BJ (cell line): ENCODE results near the gene PLIN5. TPM values are rescaled to one million over a fixed set of nuclear protein-coding genes. Genes with fewer than 3 reads are reported as not detected.

Source experiments
- CTCF ChIA-PET: fragments of 350-600 bp; formaldehyde crosslinking; extraction: SDS; loops from one replicate; lab custom pipeline; 2021; ENCODE audit warnings: antibody characterized with exemption, inconsistent platforms; lab: Yijun Ruan, JAX
- POLR2A ChIA-PET: fragments of 300-600 bp; sonication (Branson Sonifier 250); formaldehyde crosslinking; extraction: SDS; loops from one replicate; lab custom pipeline; 2021; ENCODE audit warnings: antibody characterized with exemption; lab: Charles Lee
- DNase-seq: peaks from one replicate; pipeline ENCODE4 v3.0.0-alpha.2; 2011; ENCODE audit warnings: low read depth
- H3K27me3 ChIP-seq: 2 replicates; pipeline ENCODE4 v1.6.0; 2011; ENCODE audit warnings: low read length; ENCODE audit not compliant: control insufficient read depth, insufficient read depth
- H3K36me3 ChIP-seq: 2 replicates; pipeline ENCODE4 v1.5.1; 2011; ENCODE audit warnings: low read length; ENCODE audit not compliant: control insufficient read depth, insufficient read depth
- H3K4me3 ChIP-seq: 2 replicates; pipeline ENCODE4 v1.5.1; 2011; ENCODE audit warnings: low read depth, mild to moderate bottlenecking, control low read depth, low read length
- CTCF ChIP-seq: IDR thresholded peaks from 2 replicates; pipeline ENCODE4 v1.5.1; 2011; ENCODE audit warnings: low read depth, mild to moderate bottlenecking, control low read depth, inconsistent platforms, low read length, moderate library complexity; ENCODE audit not compliant: insufficient read depth
- polyA plus RNA-seq: library from polyadenylated mRNA; depleted of rRNA; stranded (reverse); fragments of >200 nt; gene quantifications from 2 replicates; pipeline ENCODE4 v1.2.3, GENCODE V29; 2011

PLIN5 gene
- polyA plus RNA-seq, 1 experiment, result not detected

- no peak for DNase-seq
- POLR2A ChIA-PET, result no interaction called here
- Histone ChIP-seq H3K4me3 (no peak overlapping the region), H3K27me3 (no peaks in the 10 kb centered on the region), H3K36me3 (no peaks in the 10 kb centered on the region)
- no peak for TF ChIP-seq CTCF
- CTCF ChIA-PET, result interaction anchor here (1.0 to 1.3 kb wide), 2 partner anchors 9 to 10 kb away, joined by 3 to 4 read pairs; partner anchors contain the start of gene LRG1
Observed at GRCh38 chr19:4550018-4550417, 15.0 kb upstream of the PLIN5 start.

DNA sequence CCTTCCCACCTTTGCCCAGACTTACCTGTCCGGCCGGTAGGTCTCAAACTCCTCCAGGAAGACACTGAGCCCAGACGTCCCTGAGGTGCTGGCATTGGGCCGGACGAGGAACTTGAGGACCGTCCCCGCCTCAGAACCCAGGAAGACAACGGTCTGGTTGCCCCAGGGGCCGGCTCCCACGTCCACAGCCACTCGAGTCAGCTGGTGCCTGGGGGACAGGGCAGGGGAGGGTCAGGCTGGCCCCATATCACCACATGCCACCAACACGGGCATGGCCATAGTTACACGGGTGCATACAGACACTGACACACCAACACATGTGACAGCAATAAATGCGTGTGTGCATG, 13.2 kb upstream of the PLIN5 start:
- Histone ChIP-seq H3K4me3 (no peak overlapping the region), H3K27me3 (no peaks in the 10 kb centered on the region), H3K36me3 (no peaks in the 10 kb centered on the region)
- DNase-seq, result no peak
- ChIA-PET CTCF (interaction anchor here (0.5 to 1.8 kb wide), 5 partner anchors 11 to 490 kb away, joined by 3 to 12 read pairs (median 5); partner anchors contain the start of gene SEMA6B), POLR2A (no interaction called here)
- TF ChIP-seq CTCF, result no peak

DNA sequence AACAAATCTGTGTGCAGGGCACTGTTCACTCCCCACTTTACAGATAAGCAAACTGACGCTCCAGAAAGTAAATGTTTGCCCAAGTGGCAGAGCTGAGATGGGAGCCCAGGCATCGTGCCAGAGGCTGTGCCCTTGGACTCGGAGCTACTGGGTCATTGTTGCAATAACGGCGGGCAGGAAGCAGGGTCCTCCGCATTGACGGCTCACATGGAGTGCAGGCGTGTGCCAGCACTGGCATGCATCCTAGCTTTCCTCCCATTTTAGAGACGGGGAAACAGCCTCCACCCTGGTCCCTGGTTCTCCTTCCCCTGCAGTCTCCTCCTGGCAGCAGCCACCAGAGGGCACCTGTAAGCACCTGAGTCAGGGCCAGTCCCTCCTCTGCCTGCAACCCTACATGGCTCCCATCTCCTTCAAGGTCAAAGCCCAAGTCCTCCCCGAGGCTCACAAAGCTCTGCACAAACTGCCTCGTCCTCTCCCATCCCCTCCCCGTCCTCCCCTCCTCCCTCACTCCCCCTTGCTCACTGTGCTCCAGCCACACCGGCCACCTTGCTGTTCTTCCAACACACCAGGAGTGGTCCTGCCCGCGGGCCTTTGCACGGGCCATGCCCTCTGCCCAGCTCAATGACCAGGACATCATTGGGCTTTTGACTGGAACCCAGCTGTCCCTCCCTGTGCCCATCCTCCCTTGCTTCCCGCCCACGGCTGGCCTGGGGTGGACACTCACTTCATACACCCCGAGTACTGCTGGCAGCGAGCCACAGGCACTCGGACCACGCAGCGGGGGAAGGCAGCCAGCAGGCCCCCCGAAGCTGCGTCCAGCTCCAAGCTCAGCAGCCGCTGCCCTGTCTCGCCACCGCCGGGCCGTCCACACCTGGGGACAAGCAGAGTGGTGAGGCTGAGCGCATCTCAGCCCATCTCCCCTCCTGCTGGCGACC, 12.5 kb upstream of the PLIN5 start:
- no peaks in the 10 kb centered on the region for H3K36me3 ChIP-seq
- no peak overlapping the region for H3K4me3 ChIP-seq
- ChIA-PET CTCF (interaction anchor here (0.5 to 1.8 kb wide), 11 partner anchors 9 to 489 kb away, joined by 3 to 12 read pairs (median 4); partner anchors contain the start of gene SEMA6B), POLR2A (no interaction called here)
- no peaks in the 10 kb centered on the region for H3K27me3 ChIP-seq
- no peak for DNase-seq
- TF ChIP-seq CTCF, result peak; percentile 27; the same call in 1 of the 2 replicates

DNA sequence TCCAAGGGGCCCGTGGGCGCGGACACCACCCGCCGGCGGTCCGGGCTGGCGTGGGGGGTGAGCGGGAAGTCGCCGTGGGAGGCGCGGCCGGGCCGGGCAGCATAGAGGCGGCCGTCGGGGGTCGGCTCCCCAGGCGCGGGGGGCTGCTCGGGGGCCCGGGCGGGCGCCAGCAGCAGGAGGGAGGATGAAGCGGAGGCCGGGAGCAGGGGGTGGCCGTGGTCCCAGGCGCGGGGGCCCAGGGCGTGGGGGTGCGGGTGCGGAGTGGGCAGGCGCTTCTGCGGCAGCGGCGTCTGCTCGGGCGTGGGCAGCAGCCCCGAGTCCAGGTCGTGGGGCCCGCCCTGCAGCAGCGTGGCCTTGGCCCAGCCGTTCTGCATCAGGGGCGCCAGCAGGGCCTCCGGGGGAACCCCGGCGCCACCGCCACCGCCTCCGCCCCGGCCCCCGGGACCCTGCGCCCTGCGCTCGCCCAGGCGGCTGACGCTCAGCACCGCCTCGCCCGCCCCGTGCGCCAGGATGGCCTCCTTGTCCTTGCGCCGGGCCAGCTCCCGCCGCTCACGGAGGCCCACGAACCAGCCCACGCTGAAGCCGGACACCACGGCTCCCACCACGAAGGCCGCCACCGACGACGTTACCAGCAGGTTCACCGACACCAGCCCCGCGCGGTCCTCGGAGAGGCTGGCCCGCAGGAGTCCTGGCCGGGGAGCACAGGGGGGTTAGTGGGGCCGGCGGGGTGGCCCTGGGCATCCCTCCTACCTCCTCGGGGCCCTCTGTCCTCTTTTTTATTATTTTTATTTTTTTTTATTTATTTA, 9.0 kb upstream of the PLIN5 start:
- POLR2A ChIA-PET, result no interaction called here
- Histone ChIP-seq H3K4me3 (no peak overlapping the region), H3K36me3 (no peaks in the 10 kb centered on the region), H3K27me3 (peaks cover 4% of the 10 kb centered on the region)
- CTCF ChIA-PET, result interaction anchor here (0.6 to 1.4 kb wide), 2 partner anchors 19 to 317 kb away, joined by 3 read pairs; no protein-coding TSS in a partner anchor
- no peak for TF ChIP-seq CTCF
- DNase-seq, result no peak
